ENCODE data around the gene HRH1.

DNA sequence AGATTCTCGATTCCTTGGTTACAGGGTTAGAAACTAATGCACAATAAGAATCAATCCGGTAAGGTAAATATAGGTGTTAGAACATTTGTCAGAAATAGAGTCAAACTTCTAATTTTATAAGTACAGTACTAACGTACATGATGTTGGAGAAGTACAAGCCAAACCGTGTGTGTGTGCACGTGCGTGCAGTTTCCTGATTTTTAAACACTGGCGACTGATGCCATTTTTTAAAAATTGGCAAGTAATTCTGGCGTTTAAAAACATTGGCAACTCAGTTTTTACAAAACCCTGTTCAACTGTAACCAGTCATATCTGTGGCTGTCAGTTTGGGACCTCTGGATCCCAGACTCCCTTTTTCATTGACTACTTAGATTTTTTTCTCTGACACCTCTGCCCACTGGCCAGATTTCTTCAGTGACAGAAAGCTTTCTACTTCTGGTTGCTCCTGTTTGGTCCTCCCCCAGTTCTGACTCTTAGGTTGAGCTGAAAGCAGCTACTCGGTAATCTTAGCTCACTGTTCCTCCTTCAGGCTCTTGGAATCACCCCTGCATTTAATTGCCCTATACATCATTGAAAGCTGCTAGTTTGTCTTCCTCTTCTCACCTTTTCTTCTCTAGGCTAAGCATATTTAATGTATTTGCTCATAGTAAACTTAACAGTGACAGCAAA lies 118.7 kb downstream of the HRH1 start:
- TF ChIP-seq, protein P1, sequence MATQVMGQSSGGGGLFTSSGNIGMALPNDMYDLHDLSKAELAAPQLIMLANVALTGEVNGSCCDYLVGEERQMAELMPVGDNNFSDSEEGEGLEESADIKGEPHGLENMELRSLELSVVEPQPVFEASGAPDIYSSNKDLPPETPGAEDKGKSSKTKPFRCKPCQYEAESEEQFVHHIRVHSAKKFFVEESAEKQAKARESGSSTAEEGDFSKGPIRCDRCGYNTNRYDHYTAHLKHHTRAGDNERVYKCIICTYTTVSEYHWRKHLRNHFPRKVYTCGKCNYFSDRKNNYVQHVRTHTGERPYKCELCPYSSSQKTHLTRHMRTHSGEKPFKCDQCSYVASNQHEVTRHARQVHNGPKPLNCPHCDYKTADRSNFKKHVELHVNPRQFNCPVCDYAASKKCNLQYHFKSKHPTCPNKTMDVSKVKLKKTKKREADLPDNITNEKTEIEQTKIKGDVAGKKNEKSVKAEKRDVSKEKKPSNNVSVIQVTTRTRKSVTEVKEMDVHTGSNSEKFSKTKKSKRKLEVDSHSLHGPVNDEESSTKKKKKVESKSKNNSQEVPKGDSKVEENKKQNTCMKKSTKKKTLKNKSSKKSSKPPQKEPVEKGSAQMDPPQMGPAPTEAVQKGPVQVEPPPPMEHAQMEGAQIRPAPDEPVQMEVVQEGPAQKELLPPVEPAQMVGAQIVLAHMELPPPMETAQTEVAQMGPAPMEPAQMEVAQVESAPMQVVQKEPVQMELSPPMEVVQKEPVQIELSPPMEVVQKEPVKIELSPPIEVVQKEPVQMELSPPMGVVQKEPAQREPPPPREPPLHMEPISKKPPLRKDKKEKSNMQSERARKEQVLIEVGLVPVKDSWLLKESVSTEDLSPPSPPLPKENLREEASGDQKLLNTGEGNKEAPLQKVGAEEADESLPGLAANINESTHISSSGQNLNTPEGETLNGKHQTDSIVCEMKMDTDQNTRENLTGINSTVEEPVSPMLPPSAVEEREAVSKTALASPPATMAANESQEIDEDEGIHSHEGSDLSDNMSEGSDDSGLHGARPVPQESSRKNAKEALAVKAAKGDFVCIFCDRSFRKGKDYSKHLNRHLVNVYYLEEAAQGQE (IDR thresholded peaks at IDR 0.05; ENCODE audit: low read depth) = no peak
- TF ChIP-seq, protein P2, sequence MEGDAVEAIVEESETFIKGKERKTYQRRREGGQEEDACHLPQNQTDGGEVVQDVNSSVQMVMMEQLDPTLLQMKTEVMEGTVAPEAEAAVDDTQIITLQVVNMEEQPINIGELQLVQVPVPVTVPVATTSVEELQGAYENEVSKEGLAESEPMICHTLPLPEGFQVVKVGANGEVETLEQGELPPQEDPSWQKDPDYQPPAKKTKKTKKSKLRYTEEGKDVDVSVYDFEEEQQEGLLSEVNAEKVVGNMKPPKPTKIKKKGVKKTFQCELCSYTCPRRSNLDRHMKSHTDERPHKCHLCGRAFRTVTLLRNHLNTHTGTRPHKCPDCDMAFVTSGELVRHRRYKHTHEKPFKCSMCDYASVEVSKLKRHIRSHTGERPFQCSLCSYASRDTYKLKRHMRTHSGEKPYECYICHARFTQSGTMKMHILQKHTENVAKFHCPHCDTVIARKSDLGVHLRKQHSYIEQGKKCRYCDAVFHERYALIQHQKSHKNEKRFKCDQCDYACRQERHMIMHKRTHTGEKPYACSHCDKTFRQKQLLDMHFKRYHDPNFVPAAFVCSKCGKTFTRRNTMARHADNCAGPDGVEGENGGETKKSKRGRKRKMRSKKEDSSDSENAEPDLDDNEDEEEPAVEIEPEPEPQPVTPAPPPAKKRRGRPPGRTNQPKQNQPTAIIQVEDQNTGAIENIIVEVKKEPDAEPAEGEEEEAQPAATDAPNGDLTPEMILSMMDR (IDR thresholded peaks at IDR 0.05 in 2 of 3, conservative IDR thresholded peaks at IDR 0.05 in 1 of 3; ENCODE audit: borderline replicate concordance in 1 of 3, insufficient read depth in 1 of 3, low read depth in 2 of 3, low read length in 2 of 3) = no peak
- TF ChIP-seq CEBPB (IDR thresholded peaks at IDR 0.05; ENCODE audit: low read depth) = no peak

All from HCT116 (cell line).